SW 1271 (cell line): ENCODE results near the gene DDX25.

Experiments used
- DNase-seq, 2 experiments: peaks; one replicate each; lab custom pipeline; 2025; lab: John Stamatoyannopoulos, UW

The DDX25 gene

GRCh38 chr11:125978181-125978716, 73.9 kb downstream of the DDX25 start:
- DNase-seq = no peak
